ENCODE data around the gene ZC3H11A.
"Not testable (repeated sequence)": the region's sequence is repeated elsewhere in the genome, so short reads cannot be mapped to it uniquely, and the experiment has no call there.

Gene ZC3H11A

DNA sequence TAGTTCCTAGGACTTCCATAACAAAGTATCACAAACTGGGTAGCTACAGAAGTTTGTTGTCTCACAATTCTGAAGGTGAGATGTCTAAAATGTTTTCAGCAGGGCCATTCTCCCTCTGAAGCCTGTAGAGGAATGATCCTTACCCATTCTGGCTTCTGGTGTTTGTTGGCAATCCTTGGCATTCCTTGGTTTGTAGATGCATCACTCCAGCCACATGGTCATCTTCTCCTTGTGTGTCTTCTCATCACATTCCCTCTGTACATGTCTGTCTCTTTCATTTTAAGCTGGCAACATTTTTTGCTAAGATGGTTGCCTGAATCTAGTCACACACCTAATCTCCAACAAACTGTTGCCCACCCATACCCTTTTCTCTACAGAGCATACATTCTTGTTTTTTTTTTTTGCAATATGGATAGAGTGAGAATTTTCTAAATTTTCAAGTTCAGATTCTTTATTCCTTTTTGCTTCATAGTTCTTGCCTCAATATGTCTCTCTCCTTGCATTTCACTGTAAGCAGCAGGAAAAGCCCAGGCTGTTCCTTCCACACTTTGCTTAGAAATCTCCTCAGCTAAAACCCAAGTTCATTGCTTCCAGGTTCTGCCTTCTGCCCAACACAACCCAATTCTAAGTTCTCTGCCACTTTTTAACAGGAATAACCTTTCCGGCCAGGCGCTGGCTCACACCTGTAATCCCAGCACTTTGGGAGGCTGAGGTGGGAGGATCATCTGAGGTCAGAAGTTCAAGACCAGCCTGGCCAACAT is 18.3 kb downstream of the ZC3H11A start:
- no peak overlapping the region for H3K4me3 ChIP-seq (ENCODE audit: low read depth, low read length)
- DNase-seq (ENCODE audit: low read depth), result no peak
- TF ChIP-seq, protein P1, sequence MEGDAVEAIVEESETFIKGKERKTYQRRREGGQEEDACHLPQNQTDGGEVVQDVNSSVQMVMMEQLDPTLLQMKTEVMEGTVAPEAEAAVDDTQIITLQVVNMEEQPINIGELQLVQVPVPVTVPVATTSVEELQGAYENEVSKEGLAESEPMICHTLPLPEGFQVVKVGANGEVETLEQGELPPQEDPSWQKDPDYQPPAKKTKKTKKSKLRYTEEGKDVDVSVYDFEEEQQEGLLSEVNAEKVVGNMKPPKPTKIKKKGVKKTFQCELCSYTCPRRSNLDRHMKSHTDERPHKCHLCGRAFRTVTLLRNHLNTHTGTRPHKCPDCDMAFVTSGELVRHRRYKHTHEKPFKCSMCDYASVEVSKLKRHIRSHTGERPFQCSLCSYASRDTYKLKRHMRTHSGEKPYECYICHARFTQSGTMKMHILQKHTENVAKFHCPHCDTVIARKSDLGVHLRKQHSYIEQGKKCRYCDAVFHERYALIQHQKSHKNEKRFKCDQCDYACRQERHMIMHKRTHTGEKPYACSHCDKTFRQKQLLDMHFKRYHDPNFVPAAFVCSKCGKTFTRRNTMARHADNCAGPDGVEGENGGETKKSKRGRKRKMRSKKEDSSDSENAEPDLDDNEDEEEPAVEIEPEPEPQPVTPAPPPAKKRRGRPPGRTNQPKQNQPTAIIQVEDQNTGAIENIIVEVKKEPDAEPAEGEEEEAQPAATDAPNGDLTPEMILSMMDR (conservative IDR thresholded peaks at IDR 0.05; ENCODE audit: low read depth, low read length), result no peak

DNA sequence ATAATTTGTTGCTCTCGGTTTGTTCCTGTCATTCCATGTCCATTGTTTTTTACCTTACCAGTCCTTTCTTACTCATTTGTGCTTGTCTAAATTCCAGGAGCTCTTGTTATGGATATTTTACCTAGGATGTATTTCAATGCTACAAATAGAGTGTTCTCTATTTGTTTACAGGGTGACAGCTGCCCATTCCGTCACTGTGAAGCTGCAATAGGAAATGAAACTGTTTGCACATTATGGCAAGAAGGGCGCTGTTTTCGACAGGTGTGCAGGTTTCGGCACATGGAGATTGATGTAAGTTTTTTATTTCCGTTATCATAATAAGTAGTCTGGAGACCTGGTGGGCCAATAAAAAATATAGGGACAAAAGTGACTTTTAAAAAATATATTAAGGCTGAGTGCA is 23.0 kb downstream of the ZC3H11A start:
- TF ChIP-seq, protein P1 (conservative IDR thresholded peaks at IDR 0.05; ENCODE audit: low read depth, low read length), result no peak
- H3K4me3 ChIP-seq (ENCODE audit: low read depth, low read length), result no peak overlapping the region
- no peak for DNase-seq (ENCODE audit: low read depth)

DNA sequence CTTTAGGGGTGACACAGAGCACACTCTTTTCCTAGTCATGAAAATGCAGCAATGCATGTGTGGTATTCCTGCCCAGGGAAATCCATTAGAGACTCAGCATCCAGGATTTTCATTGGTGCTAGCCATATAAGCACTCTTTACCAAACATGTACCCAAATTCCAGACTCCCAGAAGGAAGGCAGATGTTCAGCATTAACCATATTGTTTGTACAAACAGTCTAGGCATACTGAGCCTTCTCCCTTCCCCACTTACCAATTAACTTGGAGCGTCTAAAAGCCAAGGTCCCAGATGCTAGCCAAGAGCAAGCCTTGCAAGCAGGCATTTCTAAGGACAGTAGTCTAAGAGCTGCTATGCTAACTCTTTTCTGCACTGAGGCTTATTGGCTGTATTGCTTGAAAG is 27.9 kb downstream of the ZC3H11A start:
- H3K4me3 ChIP-seq (ENCODE audit: low read depth, low read length), result no peak overlapping the region
- TF ChIP-seq, protein P1 (conservative IDR thresholded peaks at IDR 0.05; ENCODE audit: low read depth, low read length), result no peak
- no peak for DNase-seq (ENCODE audit: low read depth)

DNA sequence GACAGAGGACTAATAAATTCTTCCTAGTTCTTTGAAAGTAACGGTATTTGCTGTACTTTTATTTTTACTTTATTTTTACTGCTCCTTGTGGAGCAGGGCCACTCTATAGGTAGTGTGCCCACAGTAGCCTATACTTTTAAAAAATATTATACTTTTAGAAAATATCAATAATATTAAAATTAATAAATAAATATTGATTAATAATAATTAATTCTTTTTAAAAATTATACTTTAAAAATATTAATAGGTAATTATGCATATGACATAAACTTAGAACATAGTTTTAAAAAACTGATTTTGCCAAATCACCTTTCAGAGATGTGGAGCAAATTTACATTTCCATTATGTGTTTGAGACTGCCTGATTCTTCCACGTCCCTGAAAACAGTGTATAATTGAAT is 30.8 kb downstream of the ZC3H11A start:
- DNase-seq (ENCODE audit: low read depth), result no peak
- H3K4me3 ChIP-seq (ENCODE audit: low read depth, low read length), result no peak overlapping the region
- TF ChIP-seq, protein P1 (conservative IDR thresholded peaks at IDR 0.05; ENCODE audit: low read depth, low read length), result no peak

DNA sequence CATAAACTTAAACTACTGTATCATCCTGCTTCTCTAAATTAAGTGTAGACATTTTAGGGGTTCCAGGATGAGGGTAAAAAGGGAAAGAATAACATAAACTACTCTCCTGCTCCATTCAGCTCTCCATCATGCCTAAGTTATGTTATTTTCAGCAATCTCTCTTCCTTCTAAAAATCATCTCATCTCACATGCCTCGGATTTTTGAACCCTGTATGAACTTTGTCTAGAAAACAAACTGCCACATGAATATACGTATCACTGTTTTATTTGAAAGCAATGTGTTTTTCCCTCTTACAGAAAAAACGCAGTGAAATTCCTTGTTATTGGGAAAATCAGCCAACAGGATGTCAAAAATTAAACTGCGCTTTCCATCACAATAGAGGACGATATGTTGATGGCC is 32.6 kb downstream of the ZC3H11A start:
- TF ChIP-seq, protein P1 (conservative IDR thresholded peaks at IDR 0.05; ENCODE audit: low read depth, low read length), result no peak
- H3K4me3 ChIP-seq (ENCODE audit: low read depth, low read length), result no peak overlapping the region
- peak; percentile 64 for DNase-seq (ENCODE audit: low read depth)

DNA sequence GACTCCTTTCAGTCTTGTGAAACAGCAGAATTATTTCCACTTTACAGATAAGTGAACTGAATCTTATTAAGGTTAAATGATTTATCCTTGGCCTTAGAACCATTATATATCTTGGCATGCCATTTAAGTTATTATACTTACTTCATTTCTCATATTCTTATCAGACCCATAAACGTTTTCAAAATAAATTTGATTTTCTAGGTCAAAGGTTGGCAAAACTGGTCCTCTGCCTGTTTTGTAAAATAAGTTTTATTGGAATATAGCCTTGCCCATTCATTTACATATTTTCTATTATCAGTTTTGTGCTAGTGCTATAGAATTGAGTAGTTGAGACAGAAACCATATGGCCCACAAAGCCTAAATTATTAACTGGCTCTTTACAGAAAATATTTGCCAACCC is 33.1 kb downstream of the ZC3H11A start:
- no peak overlapping the region for H3K4me3 ChIP-seq (ENCODE audit: low read depth, low read length)
- TF ChIP-seq, protein P1 (conservative IDR thresholded peaks at IDR 0.05; ENCODE audit: low read depth, low read length), result no peak
- no peak for DNase-seq (ENCODE audit: low read depth)

DNA sequence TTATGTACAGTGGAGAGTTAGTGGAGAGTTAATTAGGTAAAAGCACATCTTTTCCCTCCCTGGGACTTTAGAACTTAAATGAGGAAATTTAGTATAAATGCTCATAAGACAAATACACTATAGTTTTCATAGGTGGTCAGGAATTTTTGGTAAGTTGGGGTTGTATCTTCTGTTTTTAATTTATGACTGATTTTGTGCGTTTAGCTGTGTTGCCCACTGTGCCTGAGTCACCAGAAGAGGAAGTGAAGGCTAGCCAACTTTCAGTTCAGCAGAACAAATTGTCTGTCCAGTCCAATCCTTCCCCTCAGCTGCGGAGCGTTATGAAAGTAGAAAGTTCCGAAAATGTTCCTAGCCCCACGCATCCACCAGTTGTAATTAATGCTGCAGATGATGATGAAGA is 33.8 kb downstream of the ZC3H11A start:
- peak; percentile 42 for DNase-seq (ENCODE audit: low read depth)
- not testable (repeated sequence) for H3K4me3 ChIP-seq (ENCODE audit: low read depth, low read length)
